ENCODE results near the gene PIF1. TPM values are rescaled to one million over a fixed set of nuclear protein-coding genes. Genes with fewer than 3 reads are reported as not detected.

Gene PIF1
- total and polyA plus RNA-seq, 9 donors = 4.3 to 12.3 (median 6.7) TPM

GRCh38 chr15:64766058-64766457, 59.4 kb downstream of the PIF1 start:
- 83% methylated on average over 4 of the region's 8 CpGs for WGBS (ENCODE audit: insufficient coverage)
- no peak overlapping the region for H3K27ac ChIP-seq (ENCODE audit: low read length)
- no peak for DNase-seq
- no peaks in the 10 kb centered on the region for H3K9me3 ChIP-seq (replicated peaks; ENCODE audit: control insufficient read depth, low read depth, low read length)
- no peaks in the 10 kb centered on the region for H3K36me3 ChIP-seq (ENCODE audit: control insufficient read depth, insufficient read depth, low read length)
- H3K27me3 ChIP-seq (ENCODE audit: control insufficient read depth, insufficient read depth, low read length) = no peaks in the 10 kb centered on the region
- no peak overlapping the region for H3K4me3 ChIP-seq (ENCODE audit: low read length)
- no peaks in the 10 kb centered on the region for H3K4me1 ChIP-seq (ENCODE audit: control insufficient read depth, insufficient read depth, low read length)

Other genes with a start within 250 kb of the PIF1 start
- gene RBPMS2, start 50.1 kb downstream of the PIF1 start, total RNA-seq = 0.44 TPM
- gene RBPMS2, start 50.1 kb downstream of the PIF1 start, polyA plus RNA-seq (ENCODE audit: insufficient read depth in 1 of 8, insufficient read length in 8 of 8, low replicate concordance in 1 of 8) = 1 to 10 TPM; 4.1 to 7.1 (median 4.8) TPM
- gene PLEKHO2, start 16.3 kb upstream of the PIF1 start, total RNA-seq = 11.6 TPM
- gene PLEKHO2, start 16.3 kb upstream of the PIF1 start, polyA plus RNA-seq (ENCODE audit: insufficient read depth in 1 of 8, insufficient read length in 8 of 8, low replicate concordance in 1 of 8) = 10 to 100 TPM; 12.4 to 18.3 (median 15.2) TPM
- gene ANKDD1A, start 86.3 kb upstream of the PIF1 start, total RNA-seq = 3.5 TPM
- 1 to 10 TPM; 2.9 to 8.4 (median 5.3) TPM for gene ANKDD1A, start 86.3 kb upstream of the PIF1 start, polyA plus RNA-seq (ENCODE audit: insufficient read depth in 1 of 8, insufficient read length in 8 of 8, low replicate concordance in 1 of 8)
- 57.5 TPM for gene SPG21, start 164.3 kb upstream of the PIF1 start, total RNA-seq
- 100 to 1,000 TPM in 1 of 8 donors, 10 to 100 TPM in 7; 70.4 to 102 (median 79.5) TPM for gene SPG21, start 164.3 kb upstream of the PIF1 start, polyA plus RNA-seq (ENCODE audit: insufficient read depth in 1 of 8, insufficient read length in 8 of 8, low replicate concordance in 1 of 8)
- gene MTFMT, start 204.0 kb upstream of the PIF1 start, total RNA-seq = 9.7 TPM
- gene MTFMT, start 204.0 kb upstream of the PIF1 start, polyA plus RNA-seq (ENCODE audit: insufficient read depth in 1 of 8, insufficient read length in 8 of 8, low replicate concordance in 1 of 8) = 10 to 100 TPM in 1 of 8 donors, 1 to 10 TPM in 7; 7.9 to 11.2 (median 9.3) TPM
- gene SLC51B, start 219.7 kb upstream of the PIF1 start, total RNA-seq = 0.71 TPM
- 1 to 10 TPM in 7 of 8 donors, under 1 TPM in 1; 0.95 to 3.0 (median 1.6) TPM for gene SLC51B, start 219.7 kb upstream of the PIF1 start, polyA plus RNA-seq (ENCODE audit: insufficient read depth in 1 of 8, insufficient read length in 8 of 8, low replicate concordance in 1 of 8)
- 15.2 TPM for gene RASL12, start 242.3 kb upstream of the PIF1 start, total RNA-seq
- gene RASL12, start 242.3 kb upstream of the PIF1 start, polyA plus RNA-seq (ENCODE audit: insufficient read depth in 1 of 8, insufficient read length in 8 of 8, low replicate concordance in 1 of 8) = 10 to 100 TPM; 11.9 to 16.5 (median 14.1) TPM